Measurements from ENCODE around the gene CNDP1. TPM values are rescaled to one million over a fixed set of nuclear protein-coding genes. Genes with fewer than 3 reads are reported as not detected.

CNDP1 gene
- total and polyA plus RNA-seq, 4 donors: 0.09 to 21.1 (median 5.8) TPM

GRCh38 chr18:74617486-74617885 lies 83.2 kb downstream of the CNDP1 start:
- no peak for DNase-seq (ENCODE audit: low spot score)
- Histone ChIP-seq H3K27me3 (ENCODE audit: control insufficient read depth in 4 of 4, insufficient read depth in 4 of 4, low read length in 3 of 4) (no peaks in the 10 kb centered on the region), H3K4me3 (ENCODE audit: low read depth in 1 of 3, low read length in 3 of 3) (no peak overlapping the region), H3K9ac (ENCODE audit: low read depth in 1 of 2, low read length in 2 of 2) (no peak overlapping the region), H3K9me3 (ENCODE audit: control insufficient read depth in 4 of 4, low read length in 3 of 4) (peaks cover 0 to 4% (median under 1%) of the 10 kb centered on the region in 4 donors), H3K27ac (ENCODE audit: low read depth in 1 of 2, low read length in 2 of 2) (no peak overlapping the region), H3K36me3 (ENCODE audit: control insufficient read depth in 4 of 4, insufficient read depth in 3 of 4, low read depth in 1 of 4, low read length in 3 of 4) (no peaks in the 10 kb centered on the region), H3K4me1 (ENCODE audit: control insufficient read depth in 4 of 4, insufficient read depth in 4 of 4, low read length in 3 of 4) (no peaks in the 10 kb centered on the region)
- WGBS: 88% methylated on average over 2 of the region's 2 CpGs
- TF ChIP-seq GABPA (IDR thresholded peaks at IDR 0.05 in 1 of 2, conservative IDR thresholded peaks at IDR 0.05 in 1 of 2) (no peak), NR2F2 (IDR thresholded peaks at IDR 0.05) (no peak), CTCF (IDR thresholded peaks at IDR 0.05; ENCODE audit: low read depth, low read length, missing input control) (no peak), EGR1 (IDR thresholded peaks at IDR 0.05; ENCODE audit: low read depth in 2 of 2) (no peak), ATF3 (IDR thresholded peaks at IDR 0.05) (no peak), ZBTB33 (IDR thresholded peaks at IDR 0.05) (no peak), REST (IDR thresholded peaks at IDR 0.05) (no peak), FOXA2 (IDR thresholded peaks at IDR 0.05) (no peak), FOXA1 (IDR thresholded peaks at IDR 0.05) (no peak), JUND (IDR thresholded peaks at IDR 0.05) (no peak)

- H3K27ac ChIP-seq (ENCODE audit: low read depth in 1 of 2, low read length in 2 of 2): no peak overlapping the region
- no peaks in the 10 kb centered on the region for H3K27me3 ChIP-seq (ENCODE audit: control insufficient read depth in 4 of 4, insufficient read depth in 4 of 4, low read length in 3 of 4)
- WGBS: 92% methylated on average over 9 of the region's 9 CpGs
- peaks cover 0 to 4% (median 0%) of the 10 kb centered on the region in 4 donors for H3K4me1 ChIP-seq (ENCODE audit: control insufficient read depth in 4 of 4, insufficient read depth in 4 of 4, low read length in 3 of 4)
- no peak overlapping the region for H3K9ac ChIP-seq (ENCODE audit: low read depth in 1 of 2, low read length in 2 of 2)
- H3K4me3 ChIP-seq (ENCODE audit: low read depth in 1 of 3, low read length in 3 of 3): no peak overlapping the region
- H3K9me3 ChIP-seq (ENCODE audit: control insufficient read depth in 4 of 4, low read length in 3 of 4): peaks cover 0 to under 1% (median 0%) of the 10 kb centered on the region in 4 donors
- no peaks in the 10 kb centered on the region for H3K36me3 ChIP-seq (ENCODE audit: control insufficient read depth in 4 of 4, insufficient read depth in 3 of 4, low read depth in 1 of 4, low read length in 3 of 4)
- DNase-seq (ENCODE audit: low spot score): no peak
- no peak for TF ChIP-seq MAX (IDR thresholded peaks at IDR 0.05)
- TF ChIP-seq JUND (IDR thresholded peaks at IDR 0.05): no peak
- no peak for TF ChIP-seq REST (IDR thresholded peaks at IDR 0.05)
- TF ChIP-seq RXRA (IDR thresholded peaks at IDR 0.05): no peak
- no peak for TF ChIP-seq YY1 (IDR thresholded peaks at IDR 0.05)
- TF ChIP-seq FOXA2 (IDR thresholded peaks at IDR 0.05): no peak
- no peak for TF ChIP-seq SP1 (IDR thresholded peaks at IDR 0.05)
- TF ChIP-seq CTCF (IDR thresholded peaks at IDR 0.05; ENCODE audit: low read depth, low read length, missing input control): no peak
- TF ChIP-seq FOXA1 (IDR thresholded peaks at IDR 0.05): no peak
- no peak for TF ChIP-seq ATF3 (IDR thresholded peaks at IDR 0.05)
- TF ChIP-seq RAD21 (IDR thresholded peaks at IDR 0.05): no peak
- no peak for TF ChIP-seq EGR1 (IDR thresholded peaks at IDR 0.05; ENCODE audit: low read depth in 2 of 2)
- TF ChIP-seq TAF1 (conservative IDR thresholded peaks at IDR 0.05): no peak
- no peak for TF ChIP-seq HNF4A (conservative IDR thresholded peaks at IDR 0.05)
- no peak for TF ChIP-seq NR2F2 (IDR thresholded peaks at IDR 0.05)
Observed at GRCh38 chr18:74622072-74622471, 87.8 kb downstream of the CNDP1 start.
